GM10847 (cell line): ENCODE data around the gene PICK1.

Experiments
- POLR2A ChIP-seq: IDR thresholded peaks from 2 replicates; pipeline ENCODE4 v1.6.1; 2011; ENCODE audit not compliant: insufficient read length; ENCODE audit errors: extremely low read depth

The PICK1 gene

DNA sequence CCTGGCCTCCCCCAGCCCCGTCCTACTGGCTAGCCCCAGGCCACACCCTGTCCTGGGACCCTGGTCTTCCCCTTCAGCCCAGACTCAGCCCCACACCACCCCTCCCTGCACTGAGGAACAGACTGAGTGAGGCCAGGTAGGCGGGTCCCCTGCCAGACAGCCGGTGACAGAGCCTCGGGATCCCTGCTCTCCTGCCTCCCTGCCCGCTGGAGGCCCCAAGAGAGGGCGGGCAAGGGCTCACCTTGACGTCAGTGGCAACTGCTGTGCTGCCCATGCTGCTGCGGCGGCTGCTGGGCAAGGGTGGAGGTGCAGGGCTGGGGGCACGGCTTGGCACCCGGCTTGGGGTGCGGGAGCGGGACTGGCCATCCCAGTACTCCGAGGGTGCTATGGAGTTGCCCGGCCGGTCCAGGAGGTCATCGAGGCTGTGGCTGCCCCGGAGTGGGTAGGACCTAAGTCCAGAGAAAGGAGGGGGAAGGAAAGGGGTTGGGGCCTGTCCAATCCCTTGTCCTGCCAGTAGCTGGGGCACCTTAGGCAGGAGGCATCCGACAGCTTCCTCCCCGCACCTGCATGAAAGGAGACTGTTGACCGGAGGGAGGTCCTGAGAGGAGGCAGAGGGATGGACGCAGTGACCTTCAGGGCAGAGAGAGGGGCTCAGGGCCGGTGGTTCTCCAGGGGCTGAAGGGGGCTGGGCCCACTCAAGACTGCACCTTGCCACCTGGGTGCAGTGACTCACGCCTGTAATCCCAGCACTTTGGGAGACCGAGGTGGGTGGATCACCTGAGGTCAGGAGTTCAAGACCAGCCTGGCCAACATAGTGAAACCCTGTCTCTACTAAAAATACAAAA is 29.0 kb downstream of the PICK1 start:
- TF ChIP-seq POLR2A, result no peak

DNA sequence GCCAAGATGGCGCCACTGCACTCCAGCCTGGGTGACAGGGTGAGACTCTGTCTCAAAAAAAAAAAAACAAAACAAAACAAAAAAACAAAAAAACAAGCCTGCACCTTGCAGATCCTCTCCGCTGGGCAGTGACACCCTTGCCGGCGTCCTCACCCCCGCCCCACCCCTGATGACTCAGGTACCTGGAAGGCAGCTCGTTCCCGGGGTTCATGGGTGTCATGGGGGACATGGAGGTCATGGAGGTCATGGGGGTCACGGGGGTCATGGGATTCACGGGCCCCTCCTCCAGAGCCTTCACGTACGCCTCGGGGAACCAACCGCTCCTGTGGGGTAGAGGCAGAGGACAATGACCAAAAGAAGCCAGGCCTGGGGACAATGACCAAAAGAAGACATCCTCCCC is 29.7 kb downstream of the PICK1 start:
- TF ChIP-seq POLR2A, result no peak

DNA sequence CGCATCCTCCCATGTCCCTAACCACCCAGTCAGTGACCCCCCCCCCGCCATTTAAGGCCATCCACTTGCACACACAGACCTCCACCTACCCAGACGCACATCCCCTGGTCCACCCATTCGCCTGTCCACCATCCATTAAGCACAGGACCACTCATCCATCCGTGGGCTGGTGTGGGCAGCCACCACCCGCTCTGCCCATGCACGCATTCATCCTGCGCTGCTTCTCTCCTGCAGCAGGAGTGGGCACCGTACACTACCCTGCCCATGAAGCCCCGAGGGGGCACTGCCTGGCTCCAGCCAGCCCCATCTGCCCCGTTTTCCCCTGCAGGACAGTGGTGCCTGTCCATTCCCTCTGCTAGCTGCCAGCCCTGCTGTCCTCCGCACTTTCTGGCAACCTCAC is 30.7 kb downstream of the PICK1 start:
- TF ChIP-seq POLR2A, result no peak

DNA sequence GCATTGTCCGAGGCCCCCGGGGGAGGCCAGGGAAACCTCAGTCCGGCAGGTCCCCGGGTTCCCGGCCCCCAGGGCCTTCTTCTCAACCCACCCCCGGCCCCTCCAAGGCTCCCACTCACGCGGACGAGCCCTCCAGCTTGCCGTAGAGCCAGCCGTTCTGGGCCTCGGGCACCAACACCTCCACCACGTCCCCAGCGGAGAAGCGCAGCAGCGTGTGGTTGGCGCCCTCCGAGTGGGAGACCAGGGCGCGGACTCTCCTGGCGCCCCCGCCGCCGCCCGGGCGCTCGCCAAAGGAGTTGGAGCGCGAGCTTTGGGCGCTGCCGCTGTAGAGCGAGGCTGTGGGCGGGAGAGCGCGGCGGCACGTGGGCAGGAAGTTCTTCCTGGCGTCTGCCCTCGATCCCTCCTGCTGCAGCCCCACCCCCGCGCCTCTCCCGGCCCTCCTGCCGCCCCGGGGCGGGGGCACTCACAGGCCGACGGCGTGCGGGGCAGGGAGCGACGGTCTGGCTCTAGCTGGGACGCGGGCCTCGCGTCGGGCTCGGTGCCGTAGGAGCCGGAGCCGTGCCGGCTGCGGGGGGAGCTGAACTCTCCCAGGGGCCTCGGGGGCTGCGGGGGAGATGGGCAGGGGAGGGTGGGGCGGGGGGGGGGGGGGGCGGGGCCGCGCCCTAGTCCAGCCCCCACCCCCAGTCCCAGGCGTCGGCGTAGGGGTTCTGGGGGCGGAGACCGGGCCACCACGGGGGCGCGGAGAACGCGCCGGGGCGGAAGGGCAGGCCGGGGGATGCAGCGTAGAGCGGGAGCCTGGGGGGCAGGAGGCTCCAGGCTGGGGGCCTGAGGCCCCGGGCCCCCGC is 31.6 kb downstream of the PICK1 start:
- TF ChIP-seq POLR2A, result no peak

DNA sequence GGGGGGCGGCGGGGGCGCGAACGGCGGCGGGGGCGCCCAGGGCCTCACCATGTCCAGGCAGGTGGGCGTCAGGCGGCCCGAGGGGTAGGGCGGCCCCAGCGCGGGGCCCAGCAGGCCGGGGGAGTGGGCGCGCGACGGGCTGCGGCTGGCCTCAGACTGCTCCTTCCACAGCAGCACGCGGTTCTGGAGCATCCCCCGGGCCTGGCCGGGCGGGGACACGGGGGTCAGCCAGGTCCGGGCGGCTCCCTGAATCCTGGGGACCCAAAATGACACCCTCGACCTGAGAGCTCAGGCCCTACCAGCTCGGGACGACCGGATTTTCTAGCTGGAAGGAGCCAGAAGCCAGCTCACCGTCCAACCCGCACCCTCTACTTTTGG is 32.3 kb downstream of the PICK1 start:
- TF ChIP-seq POLR2A, result no peak

DNA sequence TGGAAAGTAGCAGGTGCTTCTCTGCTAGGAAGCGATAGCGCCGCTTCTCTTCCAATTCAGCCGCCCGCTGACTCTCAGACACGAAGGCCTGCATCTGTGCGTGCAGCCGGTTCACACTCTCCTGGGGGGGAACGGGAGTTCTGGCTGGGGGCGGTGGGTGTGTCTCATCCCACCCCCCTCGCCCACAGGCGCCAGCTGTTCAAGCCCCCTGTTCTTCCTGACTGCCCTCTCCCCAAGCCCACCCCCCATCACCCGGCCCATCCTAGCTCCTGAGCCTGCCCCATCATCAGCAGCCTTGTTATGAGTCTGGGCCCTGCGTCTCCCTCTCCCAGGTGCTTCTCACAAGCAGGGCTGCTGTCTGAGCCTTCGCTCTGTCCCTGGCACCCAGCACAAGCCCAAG is 39.9 kb downstream of the PICK1 start:
- TF ChIP-seq POLR2A, result no peak

DNA sequence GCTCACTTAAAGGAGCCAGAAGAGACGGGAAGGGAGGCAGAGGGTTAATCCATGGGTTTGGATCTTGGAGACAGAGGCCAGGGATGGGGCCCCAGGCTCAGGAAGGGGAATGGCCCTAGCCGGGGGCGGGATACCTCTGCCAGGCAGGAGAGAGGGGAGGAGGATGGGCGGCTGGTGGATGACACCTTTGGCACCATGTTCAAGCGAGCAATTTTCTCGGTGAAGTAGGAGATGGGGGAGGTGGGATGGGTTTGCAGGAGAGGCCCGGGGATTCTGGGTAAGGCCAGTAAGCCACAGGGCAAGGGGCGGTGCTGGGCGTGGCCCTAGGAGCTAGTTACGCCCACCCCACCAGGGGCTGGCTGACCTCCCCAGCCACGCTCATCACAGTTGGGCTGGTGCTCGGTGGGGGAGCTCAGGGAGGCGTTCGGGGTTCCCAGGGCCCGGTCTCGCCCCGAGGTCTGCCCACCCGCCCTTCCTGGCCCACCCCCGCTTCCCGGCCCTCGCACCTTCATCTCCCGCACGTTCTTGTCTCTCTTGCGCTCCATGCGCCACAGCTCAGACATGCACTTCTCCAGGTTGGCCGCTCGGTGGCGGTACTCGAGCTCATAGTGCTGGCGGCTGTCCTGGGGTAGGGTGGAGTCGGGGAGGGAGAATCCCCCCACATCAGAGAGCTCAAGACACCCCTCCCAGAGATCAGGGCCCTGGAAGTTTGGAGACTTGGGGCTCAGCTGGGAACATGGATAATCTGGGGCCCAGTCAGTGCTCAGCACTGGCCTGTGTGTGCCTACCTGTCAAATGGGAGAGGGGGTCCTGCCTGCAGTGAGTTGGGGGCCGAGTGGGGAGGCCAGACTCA is 40.6 kb downstream of the PICK1 start:
- no peak for TF ChIP-seq POLR2A

DNA sequence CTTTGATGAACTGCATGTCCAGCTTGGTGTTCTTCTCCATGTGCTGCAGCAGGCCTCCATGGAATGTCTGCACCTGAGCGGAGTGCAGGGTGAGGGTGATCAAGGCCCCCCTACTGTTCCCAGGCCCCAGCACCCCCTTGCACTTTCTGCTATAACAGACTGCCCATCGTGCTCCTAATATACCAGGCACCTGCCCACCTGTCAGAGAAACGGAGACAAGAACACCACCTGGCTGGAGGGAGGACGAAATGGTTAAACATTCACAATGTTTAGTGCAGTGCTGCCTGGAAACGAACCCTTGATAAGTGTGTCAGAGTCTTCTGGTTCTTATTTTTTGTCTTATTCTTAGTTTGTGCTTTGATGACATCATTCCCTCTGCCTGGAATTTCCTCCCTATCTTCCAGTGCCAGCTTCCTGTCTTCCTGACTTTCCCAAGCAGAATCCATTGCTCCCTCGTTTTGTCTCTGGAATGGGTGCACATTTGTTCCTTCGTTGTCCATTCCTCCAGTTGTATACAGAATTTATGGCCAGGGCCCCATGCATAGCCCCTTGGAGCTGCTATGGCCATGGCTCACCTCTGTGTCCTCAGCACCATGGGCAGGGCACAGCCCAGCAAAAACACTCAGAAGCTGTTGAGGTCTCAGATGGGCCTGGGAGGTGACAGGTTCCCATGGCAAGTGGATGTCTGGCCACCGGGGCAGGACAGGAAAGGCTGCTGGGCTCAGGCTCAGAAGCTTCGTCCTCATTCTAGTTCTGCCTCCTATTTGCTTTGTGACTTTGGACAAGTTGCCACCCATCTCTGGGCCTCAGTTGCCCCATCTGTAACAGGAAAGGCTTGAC is 41.4 kb downstream of the PICK1 start:
- no peak for TF ChIP-seq POLR2A

DNA sequence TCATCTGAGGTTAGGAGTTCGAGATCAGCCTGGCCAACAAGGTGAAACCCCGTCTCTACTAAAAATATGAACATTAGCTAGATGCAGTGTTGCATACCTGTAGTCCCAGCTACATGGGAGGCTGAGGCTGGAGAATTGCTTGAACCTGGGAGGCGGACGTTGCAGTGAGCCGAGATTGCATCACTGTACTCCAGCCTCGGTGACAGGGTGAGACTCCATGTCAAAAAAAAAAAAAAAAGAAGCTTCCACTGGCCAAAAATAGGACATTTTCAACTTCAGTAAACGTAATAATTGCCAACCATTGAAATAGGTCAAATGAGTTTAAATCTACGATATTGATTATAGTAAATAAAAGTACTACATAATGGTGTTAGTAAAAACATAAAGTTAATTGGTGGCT is 46.4 kb downstream of the PICK1 start:
- TF ChIP-seq POLR2A, result no peak

DNA sequence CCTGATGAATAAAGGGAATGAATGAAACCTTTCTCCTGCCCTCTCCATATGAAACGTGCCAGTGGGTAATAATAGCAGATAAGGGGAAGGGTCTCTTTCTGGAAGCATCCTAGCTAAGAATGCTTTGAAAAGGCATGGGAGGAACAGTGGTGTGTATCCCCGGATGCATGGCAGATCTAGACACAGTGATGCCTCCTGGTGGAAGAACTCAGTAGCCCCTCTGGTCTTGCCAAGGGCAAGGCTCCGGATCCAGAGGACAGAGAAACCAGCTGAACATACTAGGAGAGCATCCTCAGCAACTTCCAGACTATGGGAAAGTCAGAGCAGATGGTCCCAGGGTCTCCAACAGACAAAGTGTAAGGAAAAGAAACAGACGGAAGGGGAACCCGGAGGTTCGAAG is 46.9 kb downstream of the PICK1 start:
- no peak for TF ChIP-seq POLR2A

DNA sequence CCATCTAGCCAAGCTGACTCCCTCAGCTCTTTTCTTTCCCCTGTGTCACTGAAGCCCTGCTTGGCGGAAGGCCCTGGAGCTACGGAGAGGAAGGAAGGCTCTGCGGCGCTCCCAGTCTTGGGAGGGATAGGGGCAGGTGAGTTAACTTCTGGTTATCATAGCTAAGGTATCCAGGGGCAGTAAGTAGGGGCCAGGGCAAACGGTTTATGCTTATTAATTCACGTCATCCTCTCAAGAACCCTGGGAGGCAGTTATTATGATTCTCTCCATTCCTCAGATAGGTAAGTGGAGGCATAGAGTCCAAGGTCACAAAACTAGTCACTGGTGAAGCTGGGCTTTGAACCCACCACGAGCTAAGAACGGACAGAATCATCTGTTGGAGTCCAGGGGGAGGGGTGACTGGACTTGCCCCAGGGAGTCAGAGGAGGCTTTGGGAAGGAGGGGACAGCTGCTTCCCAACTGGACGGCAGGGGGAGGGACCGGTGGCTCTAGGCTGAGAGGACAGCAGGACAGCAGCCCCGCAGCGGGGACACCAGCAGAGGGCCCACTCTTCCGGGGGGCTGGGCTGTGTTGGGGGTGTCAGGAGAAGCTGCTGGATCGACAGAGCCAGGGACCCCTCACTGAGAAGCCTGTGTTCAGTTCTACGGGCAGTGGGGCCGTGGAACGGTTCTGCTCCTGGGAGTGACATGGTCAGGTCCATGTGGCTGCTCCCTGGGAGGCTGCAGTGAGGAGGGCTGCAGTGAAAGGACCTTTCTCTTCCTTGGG is 49.8 kb downstream of the PICK1 start:
- no peak for TF ChIP-seq POLR2A

DNA sequence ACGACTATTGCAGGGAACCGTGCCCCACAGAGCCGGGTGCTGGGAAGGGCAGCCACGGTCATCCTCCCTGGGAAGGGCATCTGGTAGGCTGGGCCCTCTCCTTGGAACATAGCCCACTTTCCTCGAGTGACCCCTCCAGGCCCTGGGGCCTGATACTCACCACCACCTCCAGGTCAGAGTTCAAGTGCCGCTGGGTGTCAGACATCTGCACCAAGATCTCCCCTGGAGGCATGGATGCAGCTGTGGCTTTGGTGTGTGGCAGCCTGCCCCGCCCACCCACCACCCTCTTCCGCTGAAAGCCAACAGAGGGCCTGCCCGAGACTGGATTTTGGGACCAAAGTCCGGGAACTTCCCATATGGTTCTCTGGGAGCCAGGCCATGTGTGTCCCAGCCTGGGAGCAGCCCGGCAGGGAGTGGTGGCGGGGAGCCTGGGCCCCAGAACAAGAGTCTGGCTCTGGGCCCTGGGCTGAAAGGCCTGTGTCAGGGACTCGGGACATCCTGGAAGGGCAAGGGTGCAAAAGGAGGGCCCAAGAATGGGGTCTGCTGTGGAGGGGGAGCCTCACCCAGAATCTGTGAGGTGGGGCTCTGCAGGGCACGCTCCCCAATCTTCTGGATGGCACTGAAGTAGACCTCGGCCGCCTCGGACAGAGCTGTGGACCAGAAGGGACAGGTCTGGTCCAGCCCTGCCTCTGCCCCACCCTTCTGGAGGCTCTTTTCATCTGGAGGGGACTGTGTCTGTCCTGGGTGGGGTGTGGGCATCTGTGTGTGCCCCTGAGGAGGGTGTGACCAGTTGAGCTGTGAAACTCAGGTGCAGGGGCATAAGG is 50.7 kb downstream of the PICK1 start:
- TF ChIP-seq POLR2A, result no peak
